Stimulated activated CD4-positive, alpha-beta T cell treated with anti-CD3 and anti-CD28 coated beads, Interleukin-1b, Interleukin-23, amount 100 ng/mL, for 24 hours (primary cell): ENCODE measurements around the gene QPRT.
"Not testable (repeated sequence)": the region's sequence is repeated elsewhere in the genome, so short reads cannot be mapped to it uniquely, and the experiment has no call there.

Experiments used
- DNase-seq, 4 experiments: peaks; one replicate each; pipeline ENCODE4 v3.0.0-alpha.2; 2020; ENCODE audit warnings: low read depth in 4 of 4, low spot score in 1 of 4

Gene QPRT

DNA sequence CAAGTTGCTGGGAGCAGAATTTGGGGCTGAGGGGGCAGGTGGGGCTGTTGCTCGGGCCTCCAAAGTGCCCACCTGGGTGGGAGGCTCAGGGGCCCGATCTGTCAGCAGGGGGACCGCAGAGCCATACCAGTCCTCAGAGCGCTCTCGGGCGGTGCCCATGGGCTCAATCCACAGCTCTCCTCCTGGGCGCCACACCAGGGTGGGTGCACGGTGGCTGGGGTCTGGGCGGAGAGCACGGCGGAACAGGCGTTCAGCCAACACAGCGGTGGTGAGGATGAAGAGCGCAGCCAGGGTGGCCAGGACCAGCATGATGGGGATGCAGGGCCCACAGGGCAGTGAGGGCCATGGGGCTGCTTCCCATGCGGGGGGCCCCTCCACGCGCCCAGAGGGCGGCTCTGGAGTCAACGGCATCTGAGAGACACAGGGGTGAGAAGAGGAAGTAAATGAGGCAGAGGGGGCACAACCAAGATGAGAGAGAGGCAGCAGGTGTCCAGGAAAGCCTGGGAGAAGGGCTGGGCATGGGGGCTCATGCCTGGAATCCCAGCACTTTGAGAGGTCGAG is 65.6 kb downstream of the QPRT start:
- DNase-seq = no peak

DNA sequence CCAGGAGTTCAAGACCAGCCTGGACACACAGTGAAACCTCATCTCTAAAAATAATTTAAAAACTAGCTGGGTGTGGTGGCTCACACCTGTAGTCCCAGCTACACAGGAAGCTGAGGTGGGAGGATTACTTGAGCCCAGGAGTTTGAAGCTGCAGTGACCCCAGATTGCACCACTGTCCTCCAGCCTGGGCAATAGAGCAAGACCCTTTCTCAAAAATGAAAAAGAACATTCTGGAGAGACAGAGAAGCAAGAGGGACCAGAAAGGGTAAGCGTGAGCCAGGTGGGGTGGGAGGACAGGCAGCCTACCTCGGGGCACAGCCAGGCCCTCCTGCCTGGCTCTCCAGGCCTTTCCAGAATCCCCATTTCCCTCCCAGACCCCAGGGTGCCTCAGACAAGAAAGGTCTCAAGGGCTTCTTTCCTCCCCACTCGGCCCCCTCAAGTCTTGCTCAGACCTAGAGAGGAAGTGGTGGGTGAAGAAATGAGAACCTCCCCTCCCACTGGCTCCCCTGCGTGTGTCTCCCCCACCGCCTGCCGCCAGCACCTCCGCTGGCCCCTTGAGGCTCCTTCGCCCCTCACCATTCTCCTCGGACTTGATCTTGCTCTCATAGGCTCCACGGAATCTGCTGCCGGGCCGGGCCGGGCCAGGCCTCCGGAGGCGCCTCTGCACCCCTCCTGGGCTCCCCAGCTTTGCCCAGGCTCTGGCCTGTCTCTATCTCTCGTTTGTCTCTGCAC is 66.3 kb downstream of the QPRT start:
- peak in 1 of 4 experiments; percentile 36 for DNase-seq

DNA sequence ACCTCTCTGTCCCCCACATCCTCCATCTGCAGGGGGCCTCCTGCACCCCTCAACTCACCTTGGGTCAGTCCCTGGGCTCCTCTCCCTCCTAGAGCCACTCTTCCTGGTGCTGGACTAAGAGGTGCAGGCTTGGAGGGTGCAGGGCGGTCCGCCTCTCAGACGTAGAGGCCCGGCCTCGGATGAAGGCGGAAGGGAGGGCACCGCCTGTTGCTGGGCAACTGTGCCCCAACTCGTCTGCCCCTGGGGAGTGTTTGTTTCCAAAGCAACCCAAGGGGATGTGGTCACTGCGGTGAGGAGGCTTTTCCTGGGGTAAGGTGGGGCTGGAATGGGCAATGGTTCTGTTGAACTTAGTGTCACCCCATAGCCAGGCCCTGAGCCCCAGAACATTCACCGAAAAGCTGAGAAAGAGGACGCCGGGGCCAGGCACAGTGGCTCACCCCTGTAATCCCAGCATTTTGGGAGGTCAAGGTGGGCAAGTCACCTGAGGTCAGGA is 66.9 kb downstream of the QPRT start, which contains the start of gene C16orf54:
Gene C16orf54 (minus strand): TSS at position 138 of the 493 bp plus-strand sequence. CDS start 1,039 bp downstream, outside the sequence.
- DNase-seq = peak; percentile 44 to 72 (median 50)

DNA sequence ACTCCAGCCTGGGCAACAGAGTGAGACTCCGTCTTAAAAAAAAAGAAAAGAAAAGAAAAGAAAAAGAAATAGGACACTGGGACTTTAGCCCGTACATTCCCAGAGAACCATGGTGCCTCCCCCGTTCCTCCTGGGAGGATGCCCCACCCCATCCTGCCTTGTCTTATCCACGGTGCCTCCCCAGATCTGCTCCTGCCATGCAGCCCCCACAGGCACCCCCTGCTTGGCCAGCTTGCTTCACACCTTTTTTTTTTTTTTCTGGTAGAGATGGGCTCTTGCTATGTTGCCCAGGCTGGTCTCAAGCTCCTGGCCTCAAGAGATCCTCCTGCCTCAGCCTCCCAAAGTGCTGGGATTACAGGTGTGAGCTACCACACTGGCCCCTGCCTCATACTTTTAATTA is 67.5 kb downstream of the QPRT start:
- DNase-seq = not testable (repeated sequence)
